Measurements from ENCODE around the gene DAP.
A peak's percentile ranks its signal among the peaks of the same experiment; 100 is the strongest.
"Not testable (repeated sequence)": the region's sequence is repeated elsewhere in the genome, so short reads cannot be mapped to it uniquely, and the experiment has no call there.

DAP gene

GRCh38 chr5:10654566-10654965 is 106.5 kb downstream of the DAP start:
- Mint-ChIP-seq H3K27me3 (ENCODE audit: low read depth) (no peaks in the 10 kb centered on the region), H3K27ac (no peak overlapping the region), H3K36me3 (ENCODE audit: low read depth) (peaks cover 3% of the 10 kb centered on the region), H3K9me3 (no peaks in the 10 kb centered on the region), H3K4me3 (no peak overlapping the region), H3K4me1 (ENCODE audit: low read depth) (no peaks in the 10 kb centered on the region)
- no peak for DNase-seq (ENCODE audit: low spot score)

DNA sequence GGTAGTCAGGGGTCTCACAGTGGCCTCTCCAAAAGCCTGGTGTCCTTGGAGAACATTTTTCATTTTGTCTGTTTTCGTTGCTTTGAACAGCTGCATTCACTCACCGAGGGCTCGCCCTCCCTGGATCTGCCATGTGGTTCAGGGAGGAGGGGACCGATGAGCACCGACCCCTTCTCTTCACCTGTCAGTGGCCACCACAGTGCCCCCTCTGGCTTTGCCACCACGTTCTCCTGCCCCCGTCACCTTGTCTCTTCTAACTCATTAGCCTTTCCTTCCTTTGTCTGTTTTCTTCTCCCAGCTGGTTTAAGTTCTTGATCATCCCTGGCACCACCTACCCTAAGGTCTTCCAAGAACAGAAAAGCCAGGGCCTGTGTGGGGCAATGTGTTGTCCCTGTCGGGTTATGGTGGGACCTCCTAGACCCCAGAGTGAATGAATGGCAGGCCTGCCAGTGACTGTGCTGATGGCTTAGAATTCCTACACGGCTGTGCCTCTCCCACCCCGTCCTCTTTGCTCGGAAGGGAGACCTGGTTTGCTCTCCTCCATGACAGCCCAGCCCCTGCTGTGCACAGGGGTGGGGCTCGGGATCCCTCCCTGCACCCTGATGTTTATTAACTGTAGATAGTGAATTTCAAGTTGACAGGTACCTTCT is 107.2 kb downstream of the DAP start:
- Mint-ChIP-seq H3K36me3 (ENCODE audit: low read depth) (peaks cover 3% of the 10 kb centered on the region), H3K9me3 (no peaks in the 10 kb centered on the region), H3K27ac (no peak overlapping the region), H3K27me3 (ENCODE audit: low read depth) (no peaks in the 10 kb centered on the region), H3K4me3 (no peak overlapping the region), H3K4me1 (ENCODE audit: low read depth) (no peaks in the 10 kb centered on the region)
- no peak for DNase-seq (ENCODE audit: low spot score)

DNA sequence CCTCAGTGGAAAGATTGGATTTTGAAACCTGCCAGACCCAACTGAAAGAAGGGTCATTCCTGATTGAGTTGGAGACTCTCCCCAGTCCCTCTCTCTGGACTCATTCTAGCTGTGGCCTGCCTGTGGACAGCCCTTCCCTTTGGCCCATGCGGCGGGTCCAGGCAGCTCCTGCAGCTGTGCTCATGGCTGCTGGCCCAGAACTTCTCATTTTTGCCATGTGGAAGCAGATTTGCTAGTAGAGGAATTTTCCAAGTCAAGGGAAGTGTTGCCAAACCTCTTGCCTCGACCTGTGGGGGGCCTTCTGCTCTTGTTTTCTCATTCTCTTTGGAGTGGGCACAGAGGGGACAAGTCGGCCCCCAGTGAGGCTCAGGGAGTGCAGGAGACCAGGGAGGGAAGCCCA is 108.0 kb downstream of the DAP start:
- H3K4me1 Mint-ChIP-seq (ENCODE audit: low read depth): no peaks in the 10 kb centered on the region
- no peaks in the 10 kb centered on the region for H3K27me3 Mint-ChIP-seq (ENCODE audit: low read depth)
- DNase-seq (ENCODE audit: low spot score): no peak
- no peaks in the 10 kb centered on the region for H3K9me3 Mint-ChIP-seq
- H3K27ac Mint-ChIP-seq: no peak overlapping the region
- H3K36me3 Mint-ChIP-seq (ENCODE audit: low read depth): peaks cover 3% of the 10 kb centered on the region
- no peak overlapping the region for H3K4me3 Mint-ChIP-seq

DNA sequence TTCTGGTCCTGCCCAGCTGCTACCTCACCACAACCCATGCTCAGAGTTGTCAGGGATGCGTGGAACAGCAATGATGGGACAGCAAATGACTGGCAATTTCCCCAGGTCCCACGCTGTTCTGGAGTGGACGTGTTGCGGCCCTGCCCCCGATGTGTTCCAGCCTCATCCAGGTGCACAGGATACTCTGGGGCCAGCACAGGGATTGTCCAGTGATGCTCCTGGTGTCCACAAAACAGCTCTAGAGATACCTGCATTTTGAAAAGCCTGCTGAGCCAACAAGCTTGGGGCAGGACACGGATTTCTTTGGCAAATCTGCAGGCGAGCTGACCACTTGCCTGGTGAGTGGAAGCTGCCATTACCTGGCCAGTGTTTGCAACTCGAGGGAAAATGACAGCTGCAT is 108.4 kb downstream of the DAP start:
- H3K4me1 Mint-ChIP-seq (ENCODE audit: low read depth): no peaks in the 10 kb centered on the region
- no peak for DNase-seq (ENCODE audit: low spot score)
- H3K27ac Mint-ChIP-seq: no peak overlapping the region
- H3K27me3 Mint-ChIP-seq (ENCODE audit: low read depth): no peaks in the 10 kb centered on the region
- peaks cover 3% of the 10 kb centered on the region for H3K36me3 Mint-ChIP-seq (ENCODE audit: low read depth)
- no peaks in the 10 kb centered on the region for H3K9me3 Mint-ChIP-seq
- H3K4me3 Mint-ChIP-seq: no peak overlapping the region

DNA sequence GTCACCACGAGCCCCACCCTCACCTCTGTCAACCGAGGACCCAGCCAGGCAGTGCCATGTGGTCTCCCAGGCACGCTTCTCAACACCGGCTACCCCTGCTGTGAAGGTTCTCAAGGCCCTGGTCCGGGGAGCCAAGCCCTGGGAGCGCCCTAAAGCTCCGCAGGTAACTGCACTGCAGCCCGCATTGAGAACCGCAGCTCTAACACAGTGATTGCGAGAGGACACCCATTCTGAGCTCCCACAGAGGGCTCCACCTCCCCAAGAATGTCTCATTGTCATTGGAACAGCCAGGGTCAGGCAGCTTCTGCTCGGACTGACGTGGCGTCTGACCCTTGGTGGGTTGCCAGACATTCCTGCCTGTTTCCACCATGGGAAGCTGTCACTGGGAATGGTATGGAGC is 108.9 kb downstream of the DAP start:
- no peaks in the 10 kb centered on the region for H3K27me3 Mint-ChIP-seq (ENCODE audit: low read depth)
- no peak overlapping the region for H3K27ac Mint-ChIP-seq
- H3K4me3 Mint-ChIP-seq: no peak overlapping the region
- peaks cover 3% of the 10 kb centered on the region for H3K36me3 Mint-ChIP-seq (ENCODE audit: low read depth)
- H3K4me1 Mint-ChIP-seq (ENCODE audit: low read depth): no peaks in the 10 kb centered on the region
- DNase-seq (ENCODE audit: low spot score): no peak
- H3K9me3 Mint-ChIP-seq: no peaks in the 10 kb centered on the region

- peaks cover 3% of the 10 kb centered on the region for H3K4me1 Mint-ChIP-seq (ENCODE audit: low read depth)
- peaks cover 7% of the 10 kb centered on the region for H3K36me3 Mint-ChIP-seq (ENCODE audit: low read depth)
- H3K27me3 Mint-ChIP-seq (ENCODE audit: low read depth): no peaks in the 10 kb centered on the region
- no peaks in the 10 kb centered on the region for H3K9me3 Mint-ChIP-seq
- DNase-seq (ENCODE audit: low spot score): no peak
- H3K27ac Mint-ChIP-seq: no peak overlapping the region
- no peak overlapping the region for H3K4me3 Mint-ChIP-seq
These were observed 111.2 kb downstream of the DAP start for GRCh38 chr5:10649666-10650380.

DNA sequence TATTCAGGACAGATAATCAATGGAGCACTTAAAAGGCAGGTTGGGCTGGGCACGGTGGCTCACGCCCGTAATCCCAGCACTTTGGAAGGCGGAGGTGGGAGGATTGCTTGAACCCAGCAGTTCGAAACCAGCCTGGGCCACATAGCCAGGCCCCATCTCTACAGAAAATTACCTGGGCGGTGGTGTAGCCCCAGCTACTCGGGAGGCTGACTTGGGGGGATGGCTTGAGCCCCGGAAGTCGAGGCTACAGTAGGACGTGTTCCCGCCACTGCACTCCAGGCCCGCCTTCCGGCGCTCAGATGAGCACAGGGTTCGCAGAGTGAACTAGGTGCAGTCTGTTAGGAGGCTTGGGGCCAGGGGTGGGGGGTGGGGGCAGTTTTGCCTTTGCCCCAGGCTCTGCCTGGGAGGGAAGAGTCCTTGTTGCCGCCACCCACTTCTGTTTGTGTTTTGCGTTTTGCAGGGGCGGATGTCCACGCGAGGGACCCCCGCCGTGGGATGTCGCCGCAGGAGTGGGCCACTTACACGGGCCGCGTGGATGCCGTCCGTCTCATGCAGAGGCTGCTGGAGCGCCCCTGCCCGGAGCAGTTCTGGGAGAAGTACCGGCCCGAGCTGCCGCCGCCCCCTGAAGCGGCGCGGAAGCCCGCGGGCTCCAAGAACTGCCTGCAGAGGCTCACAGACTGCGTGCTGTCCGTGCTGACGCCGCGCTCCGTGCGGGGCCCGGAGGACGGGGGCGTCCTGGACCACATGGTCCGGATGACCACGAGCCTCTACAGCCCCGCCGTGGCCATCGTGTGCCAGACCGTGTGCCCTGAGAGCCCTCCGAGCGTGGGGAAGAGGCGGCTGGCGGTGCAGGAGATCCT is 112.0 kb downstream of the DAP start:
- no peak for DNase-seq (ENCODE audit: low spot score)
- Mint-ChIP-seq H3K9me3 (no peaks in the 10 kb centered on the region), H3K36me3 (ENCODE audit: low read depth) (peaks cover 9% of the 10 kb centered on the region), H3K4me3 (no peak overlapping the region), H3K27ac (no peak overlapping the region), H3K27me3 (ENCODE audit: low read depth) (no peaks in the 10 kb centered on the region), H3K4me1 (ENCODE audit: low read depth) (peaks cover 11% of the 10 kb centered on the region)

DNA sequence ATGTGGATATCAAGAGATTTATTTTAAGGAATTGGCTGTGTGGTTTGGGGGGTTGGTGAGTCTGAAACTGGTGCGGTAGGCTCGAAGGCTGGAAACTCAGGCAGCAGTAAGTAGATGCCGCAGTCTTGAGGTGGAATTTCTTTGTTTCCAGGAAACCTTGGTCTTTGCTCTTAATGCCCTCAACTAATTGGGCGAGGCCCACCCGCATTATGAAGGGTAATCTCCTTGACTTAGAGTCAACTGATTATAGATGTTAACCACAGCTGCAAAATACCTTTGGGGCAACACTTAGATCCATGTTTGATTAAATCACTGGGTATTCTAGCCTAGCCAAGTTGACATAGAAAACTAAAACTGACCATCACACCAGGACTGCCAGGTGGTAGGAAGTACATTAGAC is 113.4 kb downstream of the DAP start:
- H3K36me3 Mint-ChIP-seq (ENCODE audit: low read depth): peaks cover 9% of the 10 kb centered on the region
- no peaks in the 10 kb centered on the region for H3K9me3 Mint-ChIP-seq
- H3K27ac Mint-ChIP-seq: no peak overlapping the region
- H3K27me3 Mint-ChIP-seq (ENCODE audit: low read depth): no peaks in the 10 kb centered on the region
- peaks cover 11% of the 10 kb centered on the region for H3K4me1 Mint-ChIP-seq (ENCODE audit: low read depth)
- H3K4me3 Mint-ChIP-seq: no peak overlapping the region
- no peak for DNase-seq (ENCODE audit: low spot score)

DNA sequence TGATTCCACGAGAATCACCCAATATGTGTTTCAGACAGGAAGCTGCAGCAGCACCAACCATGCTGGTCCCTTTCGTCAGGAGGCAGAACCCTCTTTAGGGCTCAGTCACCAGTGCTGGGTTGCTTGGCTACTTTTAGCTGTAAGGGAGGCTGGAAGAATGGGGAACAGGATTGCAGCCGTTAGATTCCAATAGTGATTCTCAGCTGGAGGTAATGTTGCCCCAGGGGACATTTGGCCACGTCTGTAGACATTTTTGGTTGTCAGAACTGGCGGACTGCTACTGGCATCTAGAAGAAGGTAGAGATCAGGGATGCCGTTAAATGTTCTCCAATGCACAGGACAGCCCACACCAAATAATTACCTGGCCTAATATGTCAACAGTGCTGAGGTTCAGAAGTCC is 115.4 kb downstream of the DAP start:
- DNase-seq (ENCODE audit: low spot score): no peak
- H3K27me3 Mint-ChIP-seq (ENCODE audit: low read depth): no peaks in the 10 kb centered on the region
- no peak overlapping the region for H3K27ac Mint-ChIP-seq
- H3K4me1 Mint-ChIP-seq (ENCODE audit: low read depth): peaks cover 13% of the 10 kb centered on the region
- H3K4me3 Mint-ChIP-seq: no peak overlapping the region
- H3K9me3 Mint-ChIP-seq: no peaks in the 10 kb centered on the region
- H3K36me3 Mint-ChIP-seq (ENCODE audit: low read depth): peaks cover 11% of the 10 kb centered on the region

DNA sequence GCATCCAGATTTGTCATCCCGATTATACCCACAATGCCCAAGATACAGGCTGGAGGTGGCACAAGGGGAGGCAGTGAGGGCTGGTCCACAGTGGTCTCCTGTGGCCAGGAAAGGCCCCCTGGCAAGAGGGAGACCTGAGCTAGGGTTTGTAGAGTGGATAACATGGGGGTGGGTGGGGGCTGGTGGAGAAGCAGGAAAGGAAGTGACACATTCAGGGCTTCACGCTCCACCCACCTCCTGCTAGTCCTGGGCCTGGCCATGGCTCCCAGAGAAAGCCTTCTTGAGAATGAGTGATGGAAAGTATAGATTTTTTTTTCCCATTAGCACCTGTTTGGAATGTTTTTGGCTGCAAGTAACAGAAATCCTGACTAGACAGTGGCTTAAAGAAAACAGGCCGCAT is 115.9 kb downstream of the DAP start:
- DNase-seq (ENCODE audit: low spot score): peak; percentile 16
- no peak overlapping the region for H3K4me3 Mint-ChIP-seq
- H3K4me1 Mint-ChIP-seq (ENCODE audit: low read depth): peaks cover 13% of the 10 kb centered on the region
- H3K36me3 Mint-ChIP-seq (ENCODE audit: low read depth): peaks cover 12% of the 10 kb centered on the region
- no peaks in the 10 kb centered on the region for H3K27me3 Mint-ChIP-seq (ENCODE audit: low read depth)
- no peak overlapping the region for H3K27ac Mint-ChIP-seq
- H3K9me3 Mint-ChIP-seq: peaks cover 2% of the 10 kb centered on the region

DNA sequence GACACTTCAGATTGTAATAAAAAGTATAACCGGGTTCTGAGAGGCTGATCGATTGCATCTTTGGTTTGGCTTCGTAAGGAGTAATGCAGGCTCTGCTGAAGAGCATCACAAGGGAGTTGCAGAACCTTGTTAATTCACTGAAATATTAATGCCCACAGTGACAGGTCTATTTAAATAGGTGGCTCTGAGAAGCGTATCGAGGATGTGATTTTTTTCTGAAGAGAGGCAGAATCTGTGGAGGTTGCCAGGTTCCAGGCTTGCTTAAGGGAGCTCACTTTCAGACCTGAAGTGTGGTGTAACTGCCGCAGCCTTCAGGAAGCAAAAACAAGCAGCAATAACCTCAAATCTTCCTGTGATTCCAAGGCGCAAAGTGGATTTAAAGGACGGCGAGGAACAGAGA is 116.8 kb downstream of the DAP start:
- H3K27ac Mint-ChIP-seq: no peak overlapping the region
- H3K4me3 Mint-ChIP-seq: no peak overlapping the region
- H3K27me3 Mint-ChIP-seq (ENCODE audit: low read depth): no peaks in the 10 kb centered on the region
- peaks cover 13% of the 10 kb centered on the region for H3K4me1 Mint-ChIP-seq (ENCODE audit: low read depth)
- peaks cover 6% of the 10 kb centered on the region for H3K9me3 Mint-ChIP-seq
- peaks cover 16% of the 10 kb centered on the region for H3K36me3 Mint-ChIP-seq (ENCODE audit: low read depth)
- no peak for DNase-seq (ENCODE audit: low spot score)

GRCh38 chr5:10642367-10642766 is 118.7 kb downstream of the DAP start:
- Mint-ChIP-seq H3K27me3 (ENCODE audit: low read depth) (no peaks in the 10 kb centered on the region), H3K4me3 (no peak overlapping the region), H3K36me3 (ENCODE audit: low read depth) (peaks cover 22% of the 10 kb centered on the region), H3K27ac (no peak overlapping the region), H3K9me3 (peaks cover 11% of the 10 kb centered on the region), H3K4me1 (ENCODE audit: low read depth) (peaks cover 13% of the 10 kb centered on the region)
- no peak for DNase-seq (ENCODE audit: low spot score)

GRCh38 chr5:10639846-10640368 is 121.1 kb downstream of the DAP start:
- H3K4me3 Mint-ChIP-seq: no peak overlapping the region
- H3K27ac Mint-ChIP-seq: no peak overlapping the region
- peaks cover 31% of the 10 kb centered on the region for H3K4me1 Mint-ChIP-seq (ENCODE audit: low read depth)
- no peaks in the 10 kb centered on the region for H3K27me3 Mint-ChIP-seq (ENCODE audit: low read depth)
- DNase-seq (ENCODE audit: low spot score): no peak
- H3K9me3 Mint-ChIP-seq: peaks cover 11% of the 10 kb centered on the region
- H3K36me3 Mint-ChIP-seq (ENCODE audit: low read depth): peaks cover 19% of the 10 kb centered on the region

DNA sequence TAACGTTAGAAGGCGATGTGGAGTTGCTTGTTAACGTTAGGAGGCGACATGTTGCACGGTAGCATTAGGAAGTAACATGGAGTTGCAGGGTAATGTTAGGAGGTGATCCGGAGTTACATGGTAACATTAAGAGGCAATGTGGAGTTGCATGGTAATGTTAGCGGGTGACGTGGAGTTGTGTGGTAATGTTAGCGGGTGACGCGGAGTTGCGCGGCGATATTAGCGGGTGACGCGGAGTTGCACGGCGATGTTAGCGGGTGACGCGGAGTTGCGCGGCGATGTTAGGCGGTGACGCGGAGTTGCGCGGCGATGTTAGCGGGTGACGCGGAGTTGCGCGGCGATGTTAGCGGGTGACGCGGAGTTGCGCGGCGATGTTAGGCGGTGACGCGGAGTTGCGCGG is 122.3 kb downstream of the DAP start:
- Mint-ChIP-seq H3K4me1 (ENCODE audit: low read depth) (peaks cover 32% of the 10 kb centered on the region), H3K9me3 (peaks cover 11% of the 10 kb centered on the region), H3K36me3 (ENCODE audit: low read depth) (peaks cover 20% of the 10 kb centered on the region)
- not testable (repeated sequence) for H3K4me3 Mint-ChIP-seq; H3K27me3 Mint-ChIP-seq (ENCODE audit: low read depth); H3K27ac Mint-ChIP-seq; DNase-seq (ENCODE audit: low spot score)

Measured in T-helper 2 cell treated with Interferon-gamma antibody and Interleukin-4, amounts not matched to agents 5 μg/mL and 100 μg/mL, for 36 hours (primary cell).